ENCODE measurements around the gene LAG3.
"Not testable (repeated sequence)": the region's sequence is repeated elsewhere in the genome, so short reads cannot be mapped to it uniquely, and the experiment has no call there.

DNA sequence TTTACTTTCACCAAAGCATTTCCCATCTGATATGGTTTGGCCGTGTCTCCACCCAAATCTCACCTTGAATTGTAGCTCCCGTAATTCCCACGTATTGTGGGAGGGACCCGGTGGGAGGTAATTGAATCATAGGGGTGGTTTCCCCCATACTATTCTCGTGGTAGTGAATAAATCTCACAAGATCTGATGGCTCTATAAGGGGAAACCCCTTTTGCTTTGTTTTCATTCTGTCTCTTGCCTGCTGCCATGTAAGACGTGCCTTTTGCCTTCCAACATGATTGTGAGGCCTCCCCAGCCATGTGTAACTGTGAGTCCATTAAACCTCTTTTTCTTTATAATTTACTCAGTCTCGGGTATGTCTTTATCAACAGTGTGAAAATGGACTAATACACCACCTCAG, 29.0 kb upstream of the LAG3 start:
- TF ChIP-seq POLR2AphosphoS5, EP300, POLR2A (IDR thresholded peaks at IDR 0.05): not testable (repeated sequence)
